Right lobe of liver (tissue), 6 donors: ENCODE results near the gene NTM. TPM values are rescaled to one million over a fixed set of nuclear protein-coding genes. Genes with fewer than 3 reads are reported as not detected.

Experiments used
- ATAC-seq, 4 donors: fragments of 200-7000 bp; cut with Tn5 transposase; one replicate each; pipeline ENCODE4 v1.9.1; 2020; ENCODE audit warnings: mild to moderate bottlenecking in 4 of 4, moderate library complexity in 4 of 4
- DNase-seq, 3 donors: peaks; one replicate each; pipeline ENCODE4 v3.0.0-alpha.2; 2020
- H3K27ac ChIP-seq, 3 donors: fragments of 200-600 bp; one replicate each; pipeline ENCODE4 v1.8.0; 2022
- H3K27me3 ChIP-seq, 2 donors: fragments of 200-600 bp; one replicate each; pipeline ENCODE4 v1.8.0; 2022
- H3K36me3 ChIP-seq, 4 donors: fragments of 200-600 bp; sonication (generic) in 1 of 4; one replicate each; pipeline versions ENCODE4 v1.5.1 to v1.8.0; 2017 to 2022; ENCODE audit warnings: control low read depth in 1 of 4
- H3K4me1 ChIP-seq, 4 donors: fragments of 200-600 bp; sonication (generic) in 1 of 4; one replicate each; pipeline versions ENCODE4 v1.5.1 to v1.8.0; 2017 to 2022; ENCODE audit warnings: control low read depth in 1 of 4
- H3K4me3 ChIP-seq, 3 donors: fragments of 200-600 bp; one replicate each; pipeline ENCODE4 v1.8.0; 2022
- H3K9me3 ChIP-seq, 4 donors: fragments of 200-600 bp; sonication (generic) in 1 of 4; one replicate each; pipeline versions ENCODE4 v1.5.1 to v1.8.0; 2017 to 2022; ENCODE audit warnings: control low read depth in 1 of 4
- POLR2A ChIP-seq: fragments of 450-650 bp; IDR thresholded peaks from one replicate; pipeline ENCODE4 v1.6.1; 2017; ENCODE audit warnings: antibody characterized with exemption, mild to moderate bottlenecking
- WGBS: methylation state at CpG from one replicate; pipeline ENCODE4 v1.1.6; 2018; ENCODE audit warnings: low coverage, low lambda C conversion rate; ENCODE audit not compliant: insufficient coverage; ENCODE audit errors: missing lambda C conversion rate; 5-methylcytosine and 5-hydroxymethylcytosine counted together
- intact Hi-C, 2 donors: fragments of 100-400 bp; cut with DNase I; formaldehyde crosslinking; loops; one replicate each; pipeline versions ENCODE4 v1.11.2 to v1.14.1; 2022
- total RNA-seq, 6 experiments: library from RNA; depleted of rRNA in 2 of 6; stranded (reverse); fragments of >200 nt in 2 of 6; fragmentation: NEBNext Ultra II Directional in 3 of 6; extraction: Animal tissue kit (Norgen Biotek cat#: 25700) in 3 of 6; gene quantifications; one replicate each; pipeline versions ENCODE4 v1.1.0 to v1.2.4, GENCODE V29; 2016 to 2023
- TF ChIP-seq, protein P1 (sequence below), 4 donors: fragments of 200-600 bp in 3 of 4; fragments of 450-650 bp in 1 of 4; IDR thresholded peaks; one replicate each; pipeline versions ENCODE4 v1.5.1 to v1.8.0; 2016 to 2022; ENCODE audit warnings: antibody characterized with exemption in 4 of 4, mild to moderate bottlenecking in 2 of 4
- donor health status: DM: no; HTN: yes; CAD: no.
- donor health status: DM: no; HTN: no; CAD: no.
- donor health status: DM: no; HTN: no; CAD: no.
- donor health status: DM: no; HTN: yes; CAD: no.
- donor health status: DM: no; HTN: yes; CAD: no.

The NTM gene
- total RNA-seq, 6 experiments from 2014 or later, result 0.35 TPM; not detected in 5

DNA sequence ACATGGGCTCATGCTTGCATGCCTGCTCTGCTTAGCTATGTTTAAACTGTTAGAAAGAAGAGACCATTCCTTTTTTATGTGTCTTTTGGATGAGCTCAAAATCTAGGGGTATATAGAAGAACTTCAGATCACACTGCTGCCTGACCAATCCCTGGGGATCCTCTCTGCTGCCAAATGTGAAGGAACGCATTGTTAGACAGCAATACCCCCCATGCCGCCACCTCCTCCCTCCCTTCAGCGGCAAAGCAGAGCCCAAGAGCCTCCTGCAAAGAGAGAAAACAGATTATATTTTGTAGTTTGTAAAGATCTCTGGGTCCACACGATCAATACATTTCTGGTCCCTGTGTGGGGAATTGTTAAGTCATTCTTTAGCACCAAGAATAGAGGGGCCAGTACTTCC is 677.6 kb downstream of the NTM start:
- H3K4me3 ChIP-seq, result no peak overlapping the region
- no peaks in the 10 kb centered on the region for H3K4me1 ChIP-seq
- H3K27ac ChIP-seq, result no peak overlapping the region
- no peaks in the 10 kb centered on the region for H3K36me3 ChIP-seq
- H3K9me3 ChIP-seq, result no peaks in the 10 kb centered on the region
- DNase-seq (no peak), ATAC-seq (no peak)
- TF ChIP-seq, protein P1, sequence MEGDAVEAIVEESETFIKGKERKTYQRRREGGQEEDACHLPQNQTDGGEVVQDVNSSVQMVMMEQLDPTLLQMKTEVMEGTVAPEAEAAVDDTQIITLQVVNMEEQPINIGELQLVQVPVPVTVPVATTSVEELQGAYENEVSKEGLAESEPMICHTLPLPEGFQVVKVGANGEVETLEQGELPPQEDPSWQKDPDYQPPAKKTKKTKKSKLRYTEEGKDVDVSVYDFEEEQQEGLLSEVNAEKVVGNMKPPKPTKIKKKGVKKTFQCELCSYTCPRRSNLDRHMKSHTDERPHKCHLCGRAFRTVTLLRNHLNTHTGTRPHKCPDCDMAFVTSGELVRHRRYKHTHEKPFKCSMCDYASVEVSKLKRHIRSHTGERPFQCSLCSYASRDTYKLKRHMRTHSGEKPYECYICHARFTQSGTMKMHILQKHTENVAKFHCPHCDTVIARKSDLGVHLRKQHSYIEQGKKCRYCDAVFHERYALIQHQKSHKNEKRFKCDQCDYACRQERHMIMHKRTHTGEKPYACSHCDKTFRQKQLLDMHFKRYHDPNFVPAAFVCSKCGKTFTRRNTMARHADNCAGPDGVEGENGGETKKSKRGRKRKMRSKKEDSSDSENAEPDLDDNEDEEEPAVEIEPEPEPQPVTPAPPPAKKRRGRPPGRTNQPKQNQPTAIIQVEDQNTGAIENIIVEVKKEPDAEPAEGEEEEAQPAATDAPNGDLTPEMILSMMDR (IDR thresholded peaks at IDR 0.05), result no peak
- no peak for TF ChIP-seq POLR2A
- intact Hi-C loops, result no loop called here
- 83% methylated on average over 3 of the region's 4 CpGs for WGBS
- H3K27me3 ChIP-seq, result no peaks in the 10 kb centered on the region

DNA sequence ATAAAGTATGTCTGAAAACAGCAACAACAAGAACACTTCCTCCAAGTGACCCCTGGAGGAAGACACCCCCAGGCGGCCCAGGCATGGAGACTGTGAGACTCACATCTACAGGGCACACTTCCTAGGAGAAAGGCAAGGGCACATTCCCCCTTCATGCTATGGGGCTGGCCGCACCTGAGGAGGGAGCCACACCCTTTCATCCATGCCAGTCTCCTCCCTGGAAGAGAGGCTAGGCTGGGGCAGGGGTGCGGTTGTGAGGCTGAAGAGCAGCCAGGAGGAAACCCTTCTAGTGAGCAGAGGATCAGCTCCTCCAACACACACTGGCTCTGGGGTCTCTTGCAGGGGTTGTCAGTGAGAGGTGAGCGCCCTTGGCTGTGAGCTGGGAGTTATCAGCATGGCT is 678.8 kb downstream of the NTM start:
- no CpG with 5 or more reads among the region's 4 CpGs for WGBS
- Histone ChIP-seq H3K9me3 (no peaks in the 10 kb centered on the region), H3K27me3 (no peaks in the 10 kb centered on the region), H3K27ac (no peak overlapping the region), H3K36me3 (no peaks in the 10 kb centered on the region), H3K4me3 (no peak overlapping the region), H3K4me1 (no peaks in the 10 kb centered on the region)
- DNase-seq, result no peak
- ATAC-seq, result no peak
- TF ChIP-seq, protein P1 (IDR thresholded peaks at IDR 0.05), result no peak
- TF ChIP-seq POLR2A, result no peak
- intact Hi-C loops, result no loop called here

DNA sequence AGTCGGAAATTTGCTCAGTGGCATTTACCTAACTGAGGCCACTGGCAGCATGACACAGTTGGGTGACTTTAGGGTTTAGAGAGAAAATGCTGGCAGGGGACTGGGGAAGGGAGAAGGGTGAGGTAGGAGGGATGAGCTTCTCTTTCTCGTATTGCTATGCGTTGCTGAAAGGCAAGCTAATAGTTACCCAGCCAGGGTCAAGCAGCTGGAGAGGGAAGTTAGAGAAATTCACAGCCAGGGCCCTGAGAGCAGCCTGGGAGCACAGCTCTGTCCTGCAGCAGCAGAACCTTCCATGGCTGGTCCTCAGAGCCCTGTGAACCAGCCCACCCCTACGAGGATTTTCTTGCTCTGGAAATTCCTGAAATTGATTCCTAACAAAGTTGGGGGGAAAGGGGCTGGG is 679.6 kb downstream of the NTM start:
- ATAC-seq (peak in 3 of 4 donors; percentile 43 to 59 (median 58)), DNase-seq (no peak)
- H3K4me1 ChIP-seq, result no peaks in the 10 kb centered on the region
- H3K27me3 ChIP-seq, result no peaks in the 10 kb centered on the region
- no peak overlapping the region for H3K27ac ChIP-seq
- 43% methylated on average over 2 of the region's 4 CpGs for WGBS
- TF ChIP-seq, protein P1 (IDR thresholded peaks at IDR 0.05), result no peak
- no peak for TF ChIP-seq POLR2A
- no peaks in the 10 kb centered on the region for H3K36me3 ChIP-seq
- H3K4me3 ChIP-seq, result no peak overlapping the region
- H3K9me3 ChIP-seq, result no peaks in the 10 kb centered on the region
- intact Hi-C loops, result no loop called here

DNA sequence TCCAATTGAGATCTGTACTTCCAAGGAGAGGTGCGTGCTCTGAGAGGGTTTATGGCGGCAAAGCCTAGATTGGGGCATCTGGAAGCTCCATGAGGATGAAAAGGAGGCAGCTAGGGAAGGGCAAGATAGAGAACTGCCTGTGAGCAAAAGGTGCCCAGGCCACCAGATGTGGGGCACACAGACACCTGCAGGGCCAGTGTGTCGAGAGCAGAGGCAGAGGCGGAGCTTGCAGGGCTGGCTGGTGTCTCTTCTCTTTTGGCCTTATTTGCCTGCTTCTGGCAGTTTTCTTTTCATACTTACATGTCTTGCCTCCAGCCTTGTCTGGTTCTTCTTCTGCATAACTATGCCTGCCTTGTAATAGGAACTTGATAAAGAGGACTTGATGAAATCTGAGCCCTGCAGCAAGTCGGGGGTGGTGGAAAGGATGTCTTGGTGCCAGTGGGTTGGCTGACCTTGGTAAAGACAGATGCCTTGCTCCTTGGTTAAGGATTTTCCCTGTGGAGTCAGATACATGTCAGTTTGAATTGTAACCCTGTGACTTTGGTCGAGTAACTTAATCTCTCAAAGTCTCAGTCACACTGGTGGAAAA is 680.3 kb downstream of the NTM start:
- Histone ChIP-seq H3K27me3 (no peaks in the 10 kb centered on the region), H3K27ac (no peak overlapping the region), H3K9me3 (no peaks in the 10 kb centered on the region), H3K36me3 (no peaks in the 10 kb centered on the region), H3K4me1 (no peaks in the 10 kb centered on the region), H3K4me3 (no peak overlapping the region)
- ATAC-seq (no peak), DNase-seq (no peak)
- WGBS, result 51% methylated on average over 6 of the region's 6 CpGs
- intact Hi-C loops, result no loop called here
- no peak for TF ChIP-seq POLR2A
- TF ChIP-seq, protein P1 (IDR thresholded peaks at IDR 0.05), result no peak

DNA sequence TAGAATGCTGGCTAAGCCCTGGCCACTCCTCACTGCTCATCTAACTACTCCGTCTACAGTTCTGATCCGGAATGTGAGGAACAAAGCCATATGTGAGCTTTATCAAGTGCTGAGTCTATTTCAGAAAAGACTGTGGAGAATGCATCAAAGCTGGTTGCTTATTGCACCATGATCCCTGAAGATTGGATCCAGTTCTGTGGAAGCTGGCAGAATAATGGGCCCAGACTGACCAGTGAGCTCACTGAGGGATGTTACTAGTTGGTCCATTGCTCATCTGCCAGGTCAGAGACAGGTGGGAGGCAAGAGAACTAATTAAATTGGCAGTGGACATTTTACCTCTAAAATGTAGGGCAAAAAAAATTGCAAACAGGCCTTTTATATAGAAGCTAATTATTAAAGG is 681.3 kb downstream of the NTM start:
- Histone ChIP-seq H3K4me1 (no peaks in the 10 kb centered on the region), H3K27me3 (no peaks in the 10 kb centered on the region), H3K27ac (no peak overlapping the region), H3K36me3 (no peaks in the 10 kb centered on the region), H3K4me3 (no peak overlapping the region), H3K9me3 (no peaks in the 10 kb centered on the region)
- intact Hi-C loops, result no loop called here
- TF ChIP-seq, protein P1 (IDR thresholded peaks at IDR 0.05), result no peak
- no peak for TF ChIP-seq POLR2A
- DNase-seq, result no peak
- ATAC-seq, result no peak
- WGBS, result 65% methylated on average over 2 of the region's 2 CpGs
